ENCODE measurements around the gene STIM1.

Gene STIM1

GRCh38 chr11:3942956-3943497 lies 87.6 kb downstream of the STIM1 start:
- intact Hi-C loops (cut with DNase I; ENCODE audit: low total_unique reads) = no loop called here
- Histone ChIP-seq H3K27ac (peak overlapping the region; percentile 76 to 83), H3K4me1 (peaks cover 4 to 97% (median 73%) of the 10 kb centered on the region in 4 donors), H3K27me3 (no peaks in the 10 kb centered on the region), H3K36me3 (no peaks in the 10 kb centered on the region), H3K4me3 (no peak overlapping the region), H3K9me3 (no peaks in the 10 kb centered on the region)
- no peak for TF ChIP-seq CTCF (IDR thresholded peaks at IDR 0.05)
- no peak for DNase-seq

GRCh38 chr11:3944198-3944597 lies 88.7 kb downstream of the STIM1 start:
- Histone ChIP-seq H3K27ac (peak overlapping the region; percentile 76 to 83), H3K9me3 (no peaks in the 10 kb centered on the region), H3K36me3 (no peaks in the 10 kb centered on the region), H3K4me3 (no peak overlapping the region), H3K4me1 (peaks cover 4 to 96% (median 71%) of the 10 kb centered on the region in 4 donors), H3K27me3 (no peaks in the 10 kb centered on the region)
- no peak for TF ChIP-seq CTCF (IDR thresholded peaks at IDR 0.05)
- DNase-seq = peak; percentile 78 to 82
- intact Hi-C loops (cut with DNase I; ENCODE audit: low total_unique reads) = no loop called here

- H3K9me3 ChIP-seq = no peaks in the 10 kb centered on the region
- no peak for TF ChIP-seq CTCF (IDR thresholded peaks at IDR 0.05)
- H3K4me3 ChIP-seq = no peak overlapping the region
- peak overlapping the region; percentile 76 to 83 for H3K27ac ChIP-seq
- peaks cover 4 to 97% (median 73%) of the 10 kb centered on the region in 4 donors for H3K4me1 ChIP-seq
- no peaks in the 10 kb centered on the region for H3K27me3 ChIP-seq
- DNase-seq = no peak
- H3K36me3 ChIP-seq = no peaks in the 10 kb centered on the region
- intact Hi-C loops (cut with DNase I; ENCODE audit: low total_unique reads) = loop anchor here (5.0 kb wide), 1 partner anchor 89 kb away; the partner anchor contains the start of gene STIM1
Observed at GRCh38 chr11:3946455-3947017, 91.1 kb downstream of the STIM1 start.

GRCh38 chr11:3947061-3947460 lies 91.6 kb downstream of the STIM1 start:
- DNase-seq = peak in 1 of 2 donors; percentile 38

GRCh38 chr11:3949125-3949524 lies 93.7 kb downstream of the STIM1 start:
- Histone ChIP-seq H3K36me3 (no peaks in the 10 kb centered on the region), H3K27me3 (no peaks in the 10 kb centered on the region), H3K27ac (peak overlapping the region; percentile 76 to 83), H3K9me3 (no peaks in the 10 kb centered on the region), H3K4me3 (no peak overlapping the region), H3K4me1 (peaks cover 4 to 86% (median 55%) of the 10 kb centered on the region in 4 donors)
- no peak for TF ChIP-seq CTCF (IDR thresholded peaks at IDR 0.05)
- no peak for DNase-seq
- intact Hi-C loops (cut with DNase I; ENCODE audit: low total_unique reads) = loop anchor here (5.0 kb wide), 1 partner anchor 92 kb away; the partner anchor contains the start of gene STIM1

More at GRCh38 chr11:3947061-3947460, 91.6 kb downstream of the STIM1 start:
- TF ChIP-seq CTCF (IDR thresholded peaks at IDR 0.05) = no peak
- Histone ChIP-seq H3K27ac (peak overlapping the region; percentile 76 to 83), H3K4me1 (peaks cover 4 to 98% (median 73%) of the 10 kb centered on the region in 4 donors), H3K36me3 (no peaks in the 10 kb centered on the region), H3K4me3 (no peak overlapping the region), H3K27me3 (no peaks in the 10 kb centered on the region), H3K9me3 (no peaks in the 10 kb centered on the region)
- intact Hi-C loops (cut with DNase I; ENCODE audit: low total_unique reads) = loop anchor here (5.0 kb wide), 1 partner anchor 90 kb away; the partner anchor contains the start of gene STIM1
